Embryonic facial prominence (tissue), 1 donor: ENCODE measurements around the gene GALE.
"Not testable (repeated sequence)": the region's sequence is repeated elsewhere in the genome, so short reads cannot be mapped to it uniquely, and the experiment has no call there.

ENCODE experiments used
- DNase-seq: peaks from one replicate; pipeline ENCODE4 v3.0.0-alpha.2; 2016; ENCODE audit errors: extremely low spot score

Gene GALE

DNA sequence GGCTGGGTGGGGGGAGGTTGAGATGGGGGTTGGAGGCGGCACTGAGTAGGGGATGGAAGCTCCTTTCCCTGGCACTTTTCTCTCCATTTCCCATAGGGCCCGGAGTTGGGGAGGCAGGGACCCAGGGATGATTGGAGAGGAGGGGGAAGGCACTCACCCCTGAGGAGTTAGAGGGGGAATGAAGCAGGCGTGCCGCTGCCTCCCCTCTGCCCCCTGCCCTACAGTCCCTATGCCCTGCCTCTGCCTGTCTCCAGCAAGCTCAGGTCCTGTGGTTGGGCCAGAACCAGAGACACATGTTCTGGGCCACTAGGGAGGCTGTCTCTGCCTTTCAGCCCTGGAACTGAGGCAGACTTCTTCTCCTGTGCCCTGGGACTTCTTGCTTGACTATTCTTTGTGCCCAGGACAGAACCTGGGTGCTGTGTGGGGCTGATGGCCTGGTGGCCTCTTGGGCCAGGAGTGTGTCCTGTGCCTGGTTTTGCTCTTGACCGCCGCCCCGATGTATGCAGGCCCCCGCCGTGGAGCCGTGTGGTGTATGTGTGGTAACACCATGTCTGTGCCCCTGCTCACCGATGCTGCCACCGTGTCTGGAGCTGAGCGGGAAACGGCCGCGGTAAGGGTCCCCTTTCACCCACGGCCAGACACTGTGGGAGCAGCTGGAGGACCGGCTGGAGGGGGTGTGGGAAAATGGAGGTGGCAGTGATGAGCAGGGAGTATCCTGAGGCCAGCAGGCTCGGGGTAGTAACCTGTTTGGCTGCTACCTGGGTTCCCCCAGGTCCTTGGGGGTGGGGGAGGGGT lies 8.2 kb downstream of the GALE start:
- DNase-seq, result no peak

DNA sequence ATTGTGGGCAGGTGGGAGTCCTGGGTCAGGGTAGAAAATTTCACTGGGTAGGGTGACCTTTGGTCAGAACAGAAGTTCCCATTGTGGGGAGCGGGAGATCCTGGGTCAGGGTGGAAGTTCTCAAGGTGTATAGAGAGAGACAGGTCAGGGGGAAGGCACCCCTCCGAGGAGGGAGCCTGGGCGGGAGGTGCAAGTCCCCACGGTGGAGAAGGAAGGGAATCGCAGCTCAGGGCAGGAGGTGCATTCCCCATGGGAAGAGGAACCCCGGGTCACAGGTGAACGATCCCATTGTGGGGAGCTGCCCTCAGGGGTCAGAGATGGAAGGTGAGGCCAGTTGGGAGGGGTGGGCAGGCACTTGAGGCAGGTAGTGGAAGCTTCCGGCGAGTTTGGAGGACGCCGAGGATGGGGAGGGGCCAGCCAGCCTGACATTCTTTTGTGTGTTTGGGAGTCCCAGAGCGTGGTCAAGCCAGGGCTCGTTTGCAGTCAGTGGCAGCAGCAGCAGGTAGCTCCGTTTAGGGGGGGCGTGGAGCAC lies 9.0 kb downstream of the GALE start:
- no peak for DNase-seq

DNA sequence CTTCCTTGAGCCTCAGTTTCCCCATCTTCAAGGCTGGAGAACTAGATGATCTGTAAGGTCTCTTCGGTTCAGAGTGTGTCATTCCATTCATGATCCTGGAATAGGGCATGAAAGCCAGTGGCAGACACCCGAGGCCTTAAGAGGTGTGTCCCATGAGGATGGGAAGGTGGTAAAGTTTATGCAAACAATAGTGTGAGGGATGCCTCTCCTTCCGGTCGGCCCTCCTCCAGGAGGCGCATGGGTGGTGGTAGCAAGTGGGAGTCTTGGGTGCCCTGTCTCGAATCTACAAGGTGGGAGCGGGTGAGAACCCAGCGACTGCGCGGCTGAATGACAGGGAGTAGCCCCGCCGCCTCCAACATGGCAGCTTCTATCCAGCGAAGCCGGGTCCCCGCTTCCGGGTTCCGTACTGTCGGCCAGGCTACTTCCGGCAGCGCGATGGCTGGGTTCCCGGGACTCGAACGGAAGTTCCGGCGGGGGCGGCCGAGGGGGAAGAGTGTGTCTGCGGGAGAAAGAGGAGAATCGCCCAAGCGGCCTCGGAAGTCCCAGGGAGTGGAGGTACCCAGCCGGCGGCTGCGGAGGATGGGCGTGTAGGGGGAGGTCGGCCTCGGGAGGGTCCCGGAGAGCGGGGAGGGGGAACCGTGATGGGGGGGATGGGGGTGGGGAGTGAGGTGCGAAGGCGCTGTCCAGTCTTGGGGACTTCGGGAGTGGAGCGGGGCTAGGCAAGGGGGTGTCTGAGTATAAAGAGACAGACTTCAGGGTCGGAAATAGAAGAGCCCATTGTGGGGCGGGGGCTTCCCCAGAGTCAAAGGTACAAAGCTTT lies 9.6 kb downstream of the GALE start, which contains the start of gene LYPLA2:
TSS of gene LYPLA2 (plus strand) at position 450 of the 820 bp plus-strand sequence. CDS start 1,538 bp downstream, outside the sequence.
- DNase-seq, result peak; percentile 70

DNA sequence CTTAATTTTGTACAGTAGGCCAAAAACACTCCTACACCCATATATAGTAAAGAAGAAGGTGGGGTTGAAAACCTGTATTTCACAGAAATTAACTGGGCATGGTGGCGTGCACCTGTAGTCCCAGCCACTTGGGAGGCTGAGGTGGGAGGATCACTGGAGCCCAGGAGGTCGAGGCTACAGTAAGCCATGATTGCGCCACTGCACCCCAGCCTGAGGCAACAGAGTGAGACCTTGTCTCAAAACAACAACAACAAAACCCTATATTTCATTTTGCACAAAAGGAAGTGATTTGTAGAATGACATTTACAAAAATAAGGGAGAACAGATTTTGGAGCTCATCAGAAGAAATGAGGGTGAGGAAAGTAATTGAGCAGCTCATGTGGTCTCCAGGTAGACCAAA lies 11.9 kb downstream of the GALE start:
- DNase-seq, result no peak

DNA sequence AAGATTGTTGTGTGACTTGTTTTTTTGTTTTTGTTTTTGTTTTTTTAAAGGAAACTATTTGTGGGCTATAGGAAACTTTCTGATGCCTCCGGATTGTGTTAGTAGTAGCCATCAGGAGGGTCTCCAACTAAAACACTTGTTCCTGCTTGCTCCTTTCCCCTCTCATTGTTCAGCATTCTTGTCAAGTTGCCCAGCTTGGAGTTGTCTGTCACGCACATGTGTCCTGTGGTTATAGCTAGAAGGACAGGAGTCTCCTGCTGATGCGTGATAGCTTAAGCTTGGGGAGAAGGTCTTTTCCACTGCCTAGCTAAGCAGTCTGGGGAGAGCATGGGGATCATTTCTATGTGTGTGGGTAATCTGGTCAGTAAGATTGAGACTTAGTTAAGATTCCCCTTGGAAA lies 12.9 kb downstream of the GALE start:
- DNase-seq, result no peak

DNA sequence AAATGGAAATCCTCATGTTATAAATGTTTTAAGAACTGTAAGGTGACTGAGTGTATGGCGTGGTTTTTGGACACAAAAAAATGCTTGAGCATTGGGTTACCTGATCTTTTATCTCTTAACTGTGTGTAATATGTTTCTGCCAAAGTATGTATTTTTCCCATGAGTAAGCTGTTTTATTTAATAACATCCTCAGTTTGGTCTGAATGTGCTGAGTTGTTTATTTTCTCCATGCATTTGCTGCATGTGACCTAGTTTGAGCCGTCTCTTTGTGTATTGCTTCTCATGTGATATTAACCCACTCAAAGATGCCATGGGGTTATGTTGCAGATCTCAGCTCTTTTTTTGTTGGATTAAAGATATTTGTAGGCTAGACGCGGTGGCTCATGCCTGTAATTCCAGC lies 15.7 kb downstream of the GALE start:
- no peak for DNase-seq

DNA sequence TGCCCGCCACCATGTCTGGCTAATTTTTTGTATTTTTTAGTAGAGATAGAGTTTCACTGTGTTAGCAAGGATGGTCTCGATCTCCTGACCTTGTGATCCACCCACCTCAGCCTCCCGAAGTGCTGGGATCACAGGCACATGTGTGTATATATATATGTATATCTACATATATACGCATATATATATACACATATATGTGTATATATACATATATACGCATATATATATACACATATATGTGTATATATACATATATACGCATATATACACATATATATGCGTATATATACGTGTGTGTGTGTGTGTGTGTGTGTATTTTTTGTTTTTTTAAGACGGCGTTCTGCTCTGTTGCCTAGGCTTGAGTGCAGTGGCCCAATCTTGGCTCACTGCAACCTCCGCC lies 17.4 kb downstream of the GALE start:
- not testable (repeated sequence) for DNase-seq

DNA sequence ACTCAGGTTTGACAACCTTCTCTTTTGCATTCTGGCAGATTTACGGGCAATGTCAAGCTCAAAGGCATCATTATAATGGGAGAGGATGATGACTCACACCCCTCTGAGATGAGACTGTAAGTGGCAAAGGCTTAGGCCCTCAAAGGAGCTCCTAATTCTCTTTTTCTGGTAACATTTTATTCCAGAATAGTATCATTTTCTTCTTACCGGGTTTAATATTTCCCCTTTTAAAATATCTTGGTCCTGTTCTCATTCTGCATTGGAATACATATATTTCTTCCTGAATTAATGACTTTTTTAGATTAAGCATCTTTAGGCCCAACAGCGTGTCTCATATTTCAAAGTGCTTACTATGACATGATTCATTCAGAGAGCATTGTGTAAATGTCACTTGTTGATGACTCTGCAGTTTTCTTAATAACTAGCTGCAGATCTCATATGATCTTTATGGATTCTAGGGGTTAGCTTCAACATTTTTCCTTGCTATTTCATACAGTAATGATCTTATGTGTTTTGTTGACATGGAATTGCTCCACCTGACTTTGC lies 20.7 kb downstream of the GALE start:
- DNase-seq, result no peak

DNA sequence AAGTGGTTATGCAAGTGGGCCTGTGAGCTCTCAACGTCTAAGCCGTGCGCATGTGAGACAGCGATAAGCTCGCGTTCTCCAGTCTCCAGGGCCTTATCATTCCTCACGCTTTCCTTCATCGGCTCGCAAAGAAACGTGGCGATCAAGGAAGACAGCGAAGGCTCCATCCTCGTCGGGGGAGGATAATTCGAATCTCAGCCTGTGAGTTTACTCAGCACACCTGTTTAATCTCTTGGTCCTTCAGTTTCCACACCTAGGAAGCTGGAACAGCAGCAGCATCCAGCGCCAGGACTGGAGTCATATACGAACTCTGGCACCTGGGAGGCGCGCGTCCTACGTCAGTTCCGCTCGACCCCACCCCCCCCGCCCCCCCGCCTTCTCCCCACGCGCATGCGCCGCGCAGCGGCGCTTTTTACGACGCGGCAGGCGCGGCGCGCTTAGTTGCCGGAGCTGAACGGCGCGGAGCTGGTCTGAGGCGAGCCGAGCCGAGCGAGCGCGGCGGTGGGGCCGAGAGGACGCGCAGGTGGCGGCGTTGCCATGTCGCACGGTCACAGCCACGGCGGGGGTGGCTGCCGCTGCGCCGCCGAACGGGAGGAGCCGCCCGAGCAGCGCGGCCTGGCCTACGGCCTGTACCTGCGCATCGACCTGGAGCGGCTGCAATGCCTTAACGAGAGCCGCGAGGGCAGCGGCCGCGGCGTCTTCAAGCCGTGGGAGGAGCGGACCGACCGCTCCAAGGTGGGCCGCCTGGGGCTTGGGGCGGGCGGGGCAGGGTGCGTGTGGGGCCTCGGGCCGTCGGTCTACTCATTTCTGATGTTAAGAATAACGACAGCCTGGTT lies 22.4 kb downstream of the GALE start, which contains the start of gene PITHD1:
TSS of gene PITHD1 (plus strand) at position 440 of the 836 bp plus-strand sequence. CDS start at position 538, 98 bp downstream.
- peak; percentile 79 for DNase-seq

DNA sequence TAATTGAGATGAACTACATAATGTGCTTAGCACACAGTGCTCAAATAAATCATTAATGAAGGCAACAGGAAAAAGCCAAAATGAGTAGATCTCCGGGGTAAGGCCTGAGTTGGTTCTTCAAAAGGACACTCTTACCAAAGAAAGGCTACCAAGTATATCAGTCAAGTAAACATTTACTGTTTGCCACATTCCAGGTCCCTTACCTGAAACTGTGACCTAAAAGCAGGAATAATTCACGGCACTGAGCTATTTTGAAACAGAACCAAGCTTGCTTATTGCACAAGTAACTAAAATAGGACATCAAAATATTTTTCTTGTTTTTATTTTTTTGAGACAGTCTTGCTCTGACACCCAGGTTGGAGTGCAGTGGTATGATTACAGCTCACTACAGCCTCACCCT lies 24.3 kb downstream of the GALE start:
- DNase-seq, result no peak

DNA sequence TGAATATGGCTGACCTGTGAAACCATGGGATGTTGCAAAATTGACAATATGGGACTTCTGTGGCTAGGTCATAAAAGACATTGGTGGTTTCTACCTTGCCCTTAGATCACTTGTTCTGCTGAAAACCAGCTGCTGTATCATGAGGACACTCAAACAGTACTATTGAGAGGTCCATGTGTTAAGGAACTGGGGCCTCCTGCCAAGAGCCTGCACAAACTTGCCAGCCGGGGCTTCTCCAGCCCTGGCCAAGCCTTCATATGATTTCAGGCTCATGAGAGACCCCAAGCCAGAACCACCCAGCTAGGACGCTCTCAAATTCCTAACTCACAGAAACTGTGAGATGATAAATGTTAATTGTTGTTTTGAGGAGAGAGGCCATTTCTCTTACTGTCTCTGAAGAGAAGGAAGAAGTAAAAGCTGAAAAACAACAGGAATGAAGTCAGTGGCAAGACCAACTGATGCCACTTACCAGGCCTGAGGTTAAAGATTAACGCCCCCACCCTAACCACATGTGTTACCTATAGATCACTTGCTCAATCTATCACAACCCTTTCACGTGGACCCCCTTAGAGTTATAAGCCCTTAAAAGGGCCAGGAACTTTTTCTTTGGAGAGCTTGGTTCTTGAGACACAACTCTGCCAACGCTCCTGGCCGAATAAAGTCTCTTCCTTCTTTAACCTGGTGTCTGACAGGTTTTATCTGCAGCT lies 26.2 kb downstream of the GALE start:
- DNase-seq, result no peak

DNA sequence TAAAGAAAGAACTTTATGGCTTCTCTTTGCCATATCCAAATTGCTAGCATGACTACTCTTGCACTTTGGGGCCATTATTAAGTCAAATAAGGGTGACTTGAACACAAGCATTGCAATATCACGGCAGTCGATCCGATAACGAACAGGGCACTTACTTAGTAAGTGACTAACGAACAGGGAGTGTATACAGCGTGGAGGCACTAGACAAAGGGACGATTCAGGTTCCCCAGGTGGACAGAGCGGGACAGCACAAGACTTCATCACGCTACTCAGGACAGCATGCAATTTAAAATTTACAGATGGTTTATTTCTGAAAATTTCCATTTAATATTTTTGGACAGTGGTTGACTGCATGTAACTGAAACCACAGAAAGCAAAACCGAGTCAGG lies 27.7 kb downstream of the GALE start:
- no peak for DNase-seq

DNA sequence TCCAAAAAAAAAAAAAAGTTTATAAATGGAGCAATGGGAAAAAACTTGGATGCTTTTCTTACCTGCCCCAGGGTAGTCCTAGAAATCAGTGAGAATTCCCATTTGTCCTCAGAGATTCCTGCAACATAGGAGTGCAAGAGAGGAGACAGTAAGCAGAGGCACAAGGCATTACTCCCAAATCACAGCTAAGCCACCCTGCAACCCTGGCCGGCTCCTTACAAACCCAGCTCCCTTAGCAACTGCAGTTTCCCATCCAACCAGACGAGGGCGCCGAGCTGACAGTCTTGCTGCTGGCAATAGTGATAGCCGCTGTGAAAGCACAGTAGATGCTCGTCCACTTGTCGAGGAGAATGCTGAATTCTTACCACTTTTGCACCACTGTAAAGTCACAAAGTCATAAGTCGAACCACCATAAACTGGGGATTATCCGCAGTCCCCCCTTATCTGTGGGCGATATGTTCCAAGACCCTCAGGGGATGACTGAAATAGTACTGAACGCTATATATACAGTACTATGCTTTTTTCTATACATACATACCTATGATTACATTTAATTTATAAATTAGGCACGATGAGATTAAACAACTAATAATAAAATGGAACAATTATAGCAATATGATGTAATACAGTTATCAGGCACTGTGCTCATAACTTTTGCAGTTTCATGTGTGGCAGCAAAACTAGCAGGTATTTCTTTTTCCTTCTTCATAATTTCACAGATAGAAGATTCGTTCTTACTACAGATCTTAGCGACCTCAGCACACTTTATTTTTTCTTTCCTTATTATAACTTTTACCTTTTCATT lies 28.3 kb downstream of the GALE start:
- DNase-seq, result no peak

DNA sequence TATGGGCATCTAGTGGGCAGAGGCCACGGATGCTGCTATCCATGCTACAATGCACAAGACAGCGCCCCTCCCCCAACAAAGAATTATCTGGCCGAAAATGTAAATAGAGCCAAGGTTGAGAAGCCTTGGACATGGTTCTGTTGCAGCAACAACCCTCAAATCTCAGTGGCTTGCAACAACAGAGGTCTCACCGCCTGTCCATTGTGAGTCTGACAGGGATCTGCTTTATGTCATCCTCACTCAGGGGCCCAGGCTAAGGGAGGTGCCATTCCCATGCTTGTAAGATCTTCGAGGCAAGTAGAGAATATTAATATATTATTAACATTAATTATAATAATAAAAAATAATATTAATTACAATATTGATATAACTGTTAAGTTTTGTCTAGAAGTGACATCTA lies 31.8 kb downstream of the GALE start:
- DNase-seq, result no peak

DNA sequence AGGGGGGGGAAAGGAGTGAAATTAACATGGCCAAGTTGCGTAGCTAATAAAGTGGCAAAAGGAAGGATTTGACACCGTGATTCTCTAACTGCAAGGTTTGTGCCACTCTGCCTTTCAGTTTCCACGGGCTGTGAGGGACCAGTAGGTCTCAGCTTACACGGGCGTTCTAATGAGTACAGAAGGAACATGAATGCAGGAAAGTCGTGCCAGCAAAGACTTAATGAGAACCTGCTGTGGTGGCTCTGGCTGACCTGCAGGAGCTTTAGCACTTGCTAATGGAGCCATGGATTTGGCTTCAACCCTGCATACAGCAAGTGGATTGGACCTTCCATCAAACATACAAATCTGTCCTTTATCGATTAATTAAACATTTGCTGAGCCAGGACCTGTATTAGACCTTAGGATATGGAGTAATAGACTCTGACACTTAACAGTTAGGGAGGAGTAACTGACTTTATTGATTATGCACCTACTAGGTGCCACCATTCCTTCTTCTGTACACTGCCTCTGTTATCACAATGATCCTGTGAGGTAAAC lies 37.4 kb downstream of the GALE start:
- no peak for DNase-seq

DNA sequence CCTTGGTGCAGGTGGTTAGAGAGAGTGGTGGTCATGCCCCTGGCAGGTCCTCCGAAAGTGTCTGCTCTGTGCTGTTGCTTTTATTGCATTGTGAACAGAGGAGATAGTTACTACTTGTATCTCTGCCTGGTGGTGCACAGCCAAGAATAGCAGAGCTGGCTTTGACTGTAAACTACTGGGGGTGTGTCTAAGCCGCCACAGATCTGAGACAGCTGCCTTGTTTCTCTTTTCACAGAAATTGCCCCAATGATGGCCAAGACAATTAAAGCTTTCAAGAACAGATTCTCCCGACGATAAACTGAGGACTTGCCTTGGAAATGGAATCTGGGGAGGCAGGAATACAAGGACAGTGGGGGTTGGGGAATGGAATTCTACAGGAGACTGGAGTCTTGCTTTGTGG lies 41.3 kb downstream of the GALE start:
- no peak for DNase-seq

DNA sequence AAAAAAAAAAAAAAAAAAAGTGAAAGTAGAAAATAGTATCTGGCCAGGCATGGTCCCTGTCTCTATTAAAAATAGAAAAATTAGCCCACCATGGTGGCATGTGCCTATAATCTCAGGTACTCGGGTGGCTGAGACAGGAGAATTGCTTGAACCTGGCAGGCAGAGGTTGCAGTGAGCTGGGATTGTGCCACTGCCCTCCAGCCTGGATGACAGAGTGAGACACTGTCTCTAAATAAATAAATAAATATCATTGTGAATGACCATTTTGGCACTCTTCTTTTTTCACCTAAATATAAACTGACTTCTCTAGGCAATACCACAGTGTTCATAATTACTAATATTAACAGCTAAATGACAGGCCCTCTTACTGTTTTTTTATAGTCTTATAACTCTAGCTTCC lies 42.7 kb downstream of the GALE start:
- DNase-seq, result no peak

DNA sequence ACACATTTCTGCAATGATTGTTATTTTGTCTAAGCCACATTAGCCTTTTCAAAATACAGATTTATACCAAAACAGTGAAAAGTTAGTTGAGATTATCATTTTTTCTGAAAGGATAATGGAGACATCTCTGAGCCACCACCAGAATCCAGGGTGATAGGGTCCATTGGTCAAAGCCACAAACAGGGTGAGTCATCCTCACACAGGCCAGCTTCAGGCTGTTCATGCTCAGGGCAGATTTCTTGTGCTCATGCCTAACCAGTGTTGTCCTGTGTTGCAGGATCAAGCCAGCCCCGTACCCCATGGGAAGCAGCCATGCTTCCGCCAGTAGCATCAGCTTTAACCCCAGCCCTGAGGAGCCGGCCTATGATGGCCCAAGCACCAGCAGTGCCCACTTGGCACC lies 43.9 kb downstream of the GALE start:
- no peak for DNase-seq

DNA sequence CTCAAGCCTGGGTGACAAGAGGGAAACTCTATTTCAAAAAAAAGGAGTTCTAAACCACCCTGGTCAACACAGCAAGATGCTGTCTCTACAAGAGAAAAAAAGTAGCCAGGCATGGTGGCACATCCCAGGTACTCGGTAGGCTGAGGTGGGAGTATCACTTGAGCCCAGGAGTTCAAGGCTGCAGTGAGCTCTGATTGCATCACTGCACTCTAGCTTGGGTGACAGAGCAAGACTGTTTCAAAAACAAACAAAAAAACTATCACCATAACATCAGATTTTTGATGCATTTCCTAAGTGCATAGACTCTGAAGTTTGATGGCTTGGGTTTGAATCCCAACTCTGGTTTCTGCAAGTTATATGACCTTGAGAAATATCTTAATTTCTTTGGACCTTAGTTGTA lies 47.6 kb downstream of the GALE start:
- no peak for DNase-seq

DNA sequence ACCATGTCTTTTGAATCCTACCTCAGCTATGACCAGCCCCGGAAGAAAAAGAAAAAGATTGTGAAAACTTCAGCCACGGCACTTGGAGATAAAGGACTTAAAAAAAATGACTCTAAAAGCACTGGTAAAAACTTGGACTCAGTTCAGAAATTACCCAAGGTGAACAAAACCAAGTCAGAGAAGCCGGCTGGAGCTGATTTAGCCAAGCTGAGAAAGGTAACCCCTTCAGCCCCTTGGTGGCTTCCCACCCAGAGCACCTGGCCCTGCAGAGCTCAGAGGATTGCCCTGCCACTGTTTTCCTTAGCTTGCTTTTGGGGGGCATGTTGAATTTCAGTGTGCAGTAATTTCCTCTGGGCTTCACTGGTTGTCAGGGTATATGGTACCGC lies 48.7 kb downstream of the GALE start:
- no peak for DNase-seq
